Choroid plexus epithelial cell (primary cell): Measurements from ENCODE around the gene PARP9.
"Not testable (repeated sequence)": the region's sequence is repeated elsewhere in the genome, so short reads cannot be mapped to it uniquely, and the experiment has no call there.

Experiments used
- DNase-seq: peaks from one replicate; pipeline ENCODE4 v3.0.0-alpha.2; 2010; ENCODE audit warnings: low read depth
- H3K4me3 ChIP-seq: 2 replicates; pipeline ENCODE4 v1.5.1; 2011; ENCODE audit warnings: low read depth, mild to moderate bottlenecking, control low read depth, low read length, moderate library complexity
- CTCF ChIP-seq: conservative IDR thresholded peaks from 2 replicates; pipeline ENCODE4 v1.5.1; 2011; ENCODE audit warnings: low read depth, mild to moderate bottlenecking, control low read depth, inconsistent platforms, low read length, moderate library complexity

The PARP9 gene

GRCh38 chr3:122576174-122576940, 12.3 kb upstream of the PARP9 start:
- TF ChIP-seq CTCF = no peak
- no peak for DNase-seq
- no peak overlapping the region for H3K4me3 ChIP-seq

- H3K4me3 ChIP-seq = no peak overlapping the region
- TF ChIP-seq CTCF = peak; percentile 30
- peak; percentile 67 for DNase-seq
Observed at GRCh38 chr3:122572940-122573412, 8.9 kb upstream of the PARP9 start.

DNA sequence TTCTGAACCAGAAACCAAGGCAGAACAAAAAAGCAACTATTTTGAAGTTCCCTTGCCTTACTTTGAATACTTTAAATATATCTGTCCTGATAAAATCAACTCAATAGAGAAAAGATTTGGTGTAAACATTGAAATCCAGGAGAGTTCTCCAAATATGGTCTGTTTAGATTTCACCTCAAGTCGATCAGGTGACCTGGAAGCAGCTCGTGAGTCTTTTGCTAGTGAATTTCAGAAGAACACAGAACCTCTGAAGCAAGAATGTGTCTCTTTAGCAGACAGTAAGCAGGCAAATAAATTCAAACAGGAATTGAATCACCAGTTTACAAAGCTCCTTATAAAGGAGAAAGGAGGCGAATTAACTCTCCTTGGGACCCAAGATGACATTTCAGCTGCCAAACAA, 4.7 kb upstream of the PARP9 start:
- DNase-seq = no peak
- no peak for TF ChIP-seq CTCF

GRCh38 chr3:122568131-122568530, 4.0 kb upstream of the PARP9 start:
- DNase-seq, H3K4me3 ChIP-seq: not testable (repeated sequence)

More for the DNA sequence above, 4.7 kb upstream of the PARP9 start:
- H3K4me3 ChIP-seq = no peak overlapping the region

DNA sequence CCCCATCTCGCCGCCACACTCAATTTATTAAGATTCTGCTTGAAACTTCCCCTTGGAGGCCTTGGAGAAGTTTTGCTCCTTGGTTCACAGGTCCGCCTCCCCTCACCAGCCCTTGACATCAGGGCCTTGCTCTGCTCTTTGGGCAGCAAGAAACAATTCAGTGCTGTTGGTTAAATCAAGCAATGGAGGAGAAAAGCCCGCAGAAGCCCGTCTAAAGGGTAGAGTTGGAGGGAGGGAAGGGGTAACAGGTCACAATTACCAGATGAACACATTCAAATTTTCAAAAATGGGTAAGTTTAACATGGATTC, 429 bp downstream of the PARP9 start:
- no peak for TF ChIP-seq CTCF
- no peak for DNase-seq
- peak overlapping the region; percentile 91 for H3K4me3 ChIP-seq

- TF ChIP-seq CTCF = no peak
- H3K4me3 ChIP-seq = peak overlapping the region; percentile 91
- no peak for DNase-seq
Observed at GRCh38 chr3:122562923-122563716, 980 bp downstream of the PARP9 start.

GRCh38 chr3:122560680-122561079, 3.4 kb downstream of the PARP9 start:
- H3K4me3 ChIP-seq = no peak overlapping the region
- DNase-seq = peak; percentile 86
- TF ChIP-seq CTCF = peak; percentile 71
